Activated CD4-positive, alpha-beta T cell treated with anti-CD3 and anti-CD28 coated beads, Interleukin-2, amount 10 ng/mL, durations not matched to agents 7 days and 5 days (primary cell): ENCODE data around the gene TSC22D1. TPM values are rescaled to one million over a fixed set of nuclear protein-coding genes. Genes with fewer than 3 reads are reported as not detected.

Experiments used
- CTCF ChIA-PET: fragments of 350-600 bp; sonication (Branson Sonifier 250); formaldehyde crosslinking; loops from one replicate; lab custom pipeline; 2021; ENCODE audit warnings: antibody characterized with exemption; lab: Charles Lee
- POLR2A ChIA-PET: fragments of 350-600 bp; sonication (Branson Sonifier 250); formaldehyde crosslinking; loops from one replicate; lab custom pipeline; 2021; ENCODE audit warnings: antibody characterized with exemption; lab: Charles Lee
- DNase-seq: peaks from one replicate; pipeline ENCODE4 v3.0.0-alpha.2; 2020
- H3K27ac Mint-ChIP-seq: one replicate; pipeline ENCODE4 v1.8.0; 2021; ENCODE audit warnings: mild to moderate bottlenecking, moderate library complexity, mixed read lengths
- H3K27me3 Mint-ChIP-seq: one replicate; pipeline ENCODE4 v1.8.0; 2021; ENCODE audit warnings: mixed read lengths
- H3K36me3 Mint-ChIP-seq: one replicate; pipeline ENCODE4 v1.8.0; 2021; ENCODE audit warnings: low read depth, mixed read lengths
- H3K4me1 Mint-ChIP-seq: one replicate; pipeline ENCODE4 v1.8.0; 2021; ENCODE audit warnings: mixed read lengths
- H3K4me3 Mint-ChIP-seq: one replicate; pipeline ENCODE4 v1.8.0; 2021; ENCODE audit warnings: mild to moderate bottlenecking, moderate library complexity, mixed read lengths
- H3K9me3 Mint-ChIP-seq: one replicate; pipeline ENCODE4 v1.8.0; 2021; ENCODE audit warnings: mixed read lengths
- total RNA-seq, 2 experiments: library from RNA; stranded (reverse); gene quantifications; one replicate each; pipeline ENCODE4 v1.2.3, GENCODE V29; 2021

TSC22D1 gene
- total RNA-seq, 2 experiments from 2014 or later, result 13.3 to 13.6 TPM

DNA sequence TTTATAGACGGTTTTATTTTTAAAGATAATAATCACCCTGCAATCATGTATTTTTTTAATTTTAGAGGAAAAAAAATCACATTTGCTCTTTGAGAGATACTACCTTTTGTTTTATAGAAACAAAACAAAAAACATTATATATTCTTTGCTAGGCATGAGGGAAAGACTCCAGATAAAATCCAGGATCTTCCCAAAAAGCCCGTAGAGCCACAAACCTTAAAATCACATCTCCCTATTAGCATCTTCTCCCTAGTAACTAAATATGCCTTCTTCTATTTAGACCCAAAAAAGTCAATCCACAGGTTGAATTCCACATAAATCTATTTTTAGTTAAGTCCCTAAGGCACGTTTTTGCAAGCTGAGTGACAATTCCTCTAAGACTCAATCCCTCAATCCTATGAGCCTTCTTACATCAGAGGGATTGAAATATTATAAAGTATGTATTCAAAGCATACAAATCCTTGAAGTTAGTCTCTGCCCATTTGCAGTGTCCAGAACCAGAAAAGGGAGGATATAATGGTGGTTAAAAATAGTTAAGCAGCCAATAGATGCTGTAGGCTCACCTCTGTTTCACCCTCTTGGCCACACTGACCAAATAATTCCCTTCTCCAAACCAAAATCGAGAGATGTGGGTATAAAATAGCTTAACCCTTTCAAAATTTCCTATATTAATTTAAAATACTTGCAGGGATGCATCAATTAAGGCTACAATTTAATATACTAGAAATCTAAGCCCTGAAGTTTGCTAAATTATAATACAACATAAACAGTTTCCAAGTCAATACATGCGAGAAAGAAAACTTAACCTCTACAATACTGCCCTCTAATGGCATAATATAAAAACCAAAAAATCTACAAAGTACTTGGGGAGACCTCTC lies 138.5 kb downstream of the TSC22D1 start:
- Mint-ChIP-seq H3K27me3 (peaks cover 44% of the 10 kb centered on the region), H3K36me3 (peaks cover 4% of the 10 kb centered on the region), H3K4me3 (peak overlapping the region; percentile 70), H3K27ac (no peak overlapping the region), H3K4me1 (peaks cover 20% of the 10 kb centered on the region), H3K9me3 (no peaks in the 10 kb centered on the region)
- POLR2A ChIA-PET, result interaction anchor here (0.7 kb wide), 1 partner anchor 374 kb away, joined by 3 read pairs; no protein-coding TSS in a partner anchor
- CTCF ChIA-PET, result interaction anchor here (2.4 kb wide), 1 partner anchor 247 kb away, joined by 7 read pairs; no protein-coding TSS in a partner anchor
- DNase-seq, result no peak

- H3K4me1 Mint-ChIP-seq, result peaks cover 20% of the 10 kb centered on the region
- no peaks in the 10 kb centered on the region for H3K9me3 Mint-ChIP-seq
- peaks cover 4% of the 10 kb centered on the region for H3K36me3 Mint-ChIP-seq
- ChIA-PET POLR2A (interaction anchor here (0.5 to 0.7 kb wide), 3 partner anchors 173 to 497 kb away, joined by 3 to 4 read pairs (median 4); no protein-coding TSS in a partner anchor), CTCF (interaction anchor here (2.4 kb wide), 1 partner anchor 246 kb away, joined by 7 read pairs; no protein-coding TSS in a partner anchor)
- H3K4me3 Mint-ChIP-seq, result peak overlapping the region; percentile 77
- H3K27ac Mint-ChIP-seq, result peak overlapping the region; percentile 71
- peaks cover 41% of the 10 kb centered on the region for H3K27me3 Mint-ChIP-seq
- DNase-seq, result peak; percentile 25
Observed at GRCh38 chr13:44436589-44437337, 139.4 kb downstream of the TSC22D1 start.

GRCh38 chr13:44435919-44436510 lies 140.1 kb downstream of the TSC22D1 start:
- no peaks in the 10 kb centered on the region for H3K9me3 Mint-ChIP-seq
- POLR2A ChIA-PET, result no interaction called here
- peak overlapping the region; percentile 77 for H3K27ac Mint-ChIP-seq
- CTCF ChIA-PET, result no interaction called here
- peaks cover 20% of the 10 kb centered on the region for H3K4me1 Mint-ChIP-seq
- DNase-seq, result no peak
- peaks cover 40% of the 10 kb centered on the region for H3K27me3 Mint-ChIP-seq
- H3K36me3 Mint-ChIP-seq, result peaks cover 4% of the 10 kb centered on the region
- peak overlapping the region; percentile 77 for H3K4me3 Mint-ChIP-seq

- Mint-ChIP-seq H3K27ac (peak overlapping the region; percentile 77), H3K4me1 (peaks cover 20% of the 10 kb centered on the region), H3K27me3 (peaks cover 36% of the 10 kb centered on the region), H3K9me3 (no peaks in the 10 kb centered on the region), H3K36me3 (peaks cover 4% of the 10 kb centered on the region), H3K4me3 (peak overlapping the region; percentile 77)
- ChIA-PET CTCF (interaction anchor here (0.6 kb wide), 1 partner anchor 529 kb away, joined by 3 read pairs; no protein-coding TSS in a partner anchor), POLR2A (no interaction called here)
- peak; percentile 90 for DNase-seq
Observed at GRCh38 chr13:44435142-44435918, 140.8 kb downstream of the TSC22D1 start.

GRCh38 chr13:44434766-44435141 lies 141.4 kb downstream of the TSC22D1 start:
- ChIA-PET CTCF (no interaction called here), POLR2A (no interaction called here)
- Mint-ChIP-seq H3K27me3 (peaks cover 36% of the 10 kb centered on the region), H3K27ac (peak overlapping the region; percentile 60), H3K4me1 (peaks cover 20% of the 10 kb centered on the region), H3K4me3 (peak overlapping the region; percentile 77), H3K36me3 (peaks cover 4% of the 10 kb centered on the region), H3K9me3 (no peaks in the 10 kb centered on the region)
- no peak for DNase-seq

- H3K27me3 Mint-ChIP-seq, result peaks cover 36% of the 10 kb centered on the region
- no peaks in the 10 kb centered on the region for H3K9me3 Mint-ChIP-seq
- POLR2A ChIA-PET, result no interaction called here
- H3K4me3 Mint-ChIP-seq, result no peak overlapping the region
- H3K4me1 Mint-ChIP-seq, result peaks cover 20% of the 10 kb centered on the region
- CTCF ChIA-PET, result no interaction called here
- H3K36me3 Mint-ChIP-seq, result peaks cover 4% of the 10 kb centered on the region
- DNase-seq, result no peak
- H3K27ac Mint-ChIP-seq, result no peak overlapping the region
Observed at GRCh38 chr13:44433863-44434765, 142.0 kb downstream of the TSC22D1 start.

GRCh38 chr13:44432650-44433049 lies 143.5 kb downstream of the TSC22D1 start:
- no peak for DNase-seq
- peaks cover 20% of the 10 kb centered on the region for H3K4me1 Mint-ChIP-seq
- H3K27me3 Mint-ChIP-seq, result peaks cover 30% of the 10 kb centered on the region
- no peak overlapping the region for H3K27ac Mint-ChIP-seq
- ChIA-PET CTCF (no interaction called here), POLR2A (no interaction called here)
- no peak overlapping the region for H3K4me3 Mint-ChIP-seq
- peaks cover 4% of the 10 kb centered on the region for H3K36me3 Mint-ChIP-seq
- no peaks in the 10 kb centered on the region for H3K9me3 Mint-ChIP-seq

- ChIA-PET CTCF (interaction anchor here (0.5 kb wide), 1 partner anchor 30 kb away, joined by 4 read pairs; no protein-coding TSS in a partner anchor), POLR2A (interaction anchor here (0.6 kb wide), 1 partner anchor 33 kb away, joined by 4 read pairs; no protein-coding TSS in a partner anchor)
- Mint-ChIP-seq H3K9me3 (no peaks in the 10 kb centered on the region), H3K27me3 (peaks cover 21% of the 10 kb centered on the region), H3K27ac (no peak overlapping the region), H3K4me1 (peaks cover 13% of the 10 kb centered on the region), H3K4me3 (no peak overlapping the region), H3K36me3 (peaks cover 4% of the 10 kb centered on the region)
- no peak for DNase-seq
Observed at GRCh38 chr13:44431150-44431549, 145.0 kb downstream of the TSC22D1 start.

GRCh38 chr13:44429311-44429710 lies 146.8 kb downstream of the TSC22D1 start:
- CTCF ChIA-PET, result no interaction called here
- peaks cover 17% of the 10 kb centered on the region for H3K27me3 Mint-ChIP-seq

DNA sequence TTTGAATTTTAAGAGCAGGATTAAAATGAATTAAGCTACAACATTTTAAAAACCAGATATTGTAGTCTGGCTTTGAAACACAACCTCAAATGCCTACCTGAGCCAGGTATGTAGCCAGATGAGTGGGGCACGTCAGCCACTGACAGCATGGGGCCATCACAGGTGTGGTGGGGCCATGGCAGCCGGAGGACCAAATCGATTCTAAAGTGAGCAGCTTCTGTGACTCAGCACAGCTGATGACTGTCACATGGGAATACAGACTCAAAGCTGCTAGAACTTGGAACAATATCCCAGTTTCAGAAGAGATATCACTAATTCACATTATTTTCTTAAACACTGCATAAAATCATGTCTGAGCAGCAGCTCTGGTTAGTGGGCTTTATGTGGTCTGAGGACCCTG lies 149.7 kb downstream of the TSC22D1 start:
- Mint-ChIP-seq H3K4me3 (no peak overlapping the region), H3K36me3 (no peaks in the 10 kb centered on the region), H3K27ac (no peak overlapping the region), H3K9me3 (no peaks in the 10 kb centered on the region), H3K27me3 (peaks cover 17% of the 10 kb centered on the region), H3K4me1 (no peaks in the 10 kb centered on the region)
- no peak for DNase-seq
- ChIA-PET CTCF (no interaction called here), POLR2A (no interaction called here)

More at GRCh38 chr13:44429311-44429710, 146.8 kb downstream of the TSC22D1 start:
- H3K4me3 Mint-ChIP-seq, result no peak overlapping the region
- no peak overlapping the region for H3K27ac Mint-ChIP-seq
- H3K9me3 Mint-ChIP-seq, result no peaks in the 10 kb centered on the region
- DNase-seq, result no peak
- POLR2A ChIA-PET, result no interaction called here
- no peaks in the 10 kb centered on the region for H3K36me3 Mint-ChIP-seq
- H3K4me1 Mint-ChIP-seq, result no peaks in the 10 kb centered on the region

DNA sequence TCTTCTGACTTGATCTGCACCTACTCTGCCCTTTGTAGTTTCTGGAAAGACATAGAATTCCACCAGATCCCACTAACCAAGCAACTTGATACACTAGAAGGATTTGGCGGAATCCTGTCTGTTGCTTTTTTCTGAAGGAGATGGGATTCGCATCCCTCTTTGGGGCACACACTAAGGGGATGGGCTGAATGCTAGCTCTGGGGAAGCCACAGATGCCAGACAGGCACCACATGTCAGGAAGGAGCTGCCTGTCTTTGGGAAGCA lies 150.4 kb downstream of the TSC22D1 start:
- no peak for DNase-seq
- ChIA-PET CTCF (no interaction called here), POLR2A (no interaction called here)
- Mint-ChIP-seq H3K4me3 (no peak overlapping the region), H3K27ac (no peak overlapping the region), H3K4me1 (no peaks in the 10 kb centered on the region), H3K36me3 (no peaks in the 10 kb centered on the region), H3K9me3 (no peaks in the 10 kb centered on the region), H3K27me3 (peaks cover 17% of the 10 kb centered on the region)
